Measurements from ENCODE around the gene MICU2.

MICU2 gene

GRCh38 chr13:21463424-21463823 lies 140.5 kb downstream of the MICU2 start:
- H3K4me3 ChIP-seq (ENCODE audit: low read length) = no peak overlapping the region
- no peak for TF ChIP-seq ZNF274 (IDR thresholded peaks at IDR 0.05; ENCODE audit: low read depth, low read length)

- no peak overlapping the region for H3K4me3 ChIP-seq (ENCODE audit: low read length)
- no peak for TF ChIP-seq ZNF274 (IDR thresholded peaks at IDR 0.05; ENCODE audit: low read depth, low read length)
Observed at GRCh38 chr13:21461131-21461530, 142.8 kb downstream of the MICU2 start.

GRCh38 chr13:21458813-21459701 lies 144.9 kb downstream of the MICU2 start, which contains the start of gene ZDHHC20:
TSS of gene ZDHHC20 (minus strand) at chr13:21459303. CDS start at chr13:21459171, 132 bp downstream.
- TF ChIP-seq ZNF274 (IDR thresholded peaks at IDR 0.05; ENCODE audit: low read depth, low read length) = no peak
- H3K4me3 ChIP-seq (ENCODE audit: low read length) = peak within 1 kb of the TSS; percentile 96

GRCh38 chr13:21458451-21458812 lies 145.5 kb downstream of the MICU2 start:
- no peak for TF ChIP-seq ZNF274 (IDR thresholded peaks at IDR 0.05; ENCODE audit: low read depth, low read length)
- peak overlapping the region; percentile 96 for H3K4me3 ChIP-seq (ENCODE audit: low read length)

GRCh38 chr13:21453387-21454081 lies 150.4 kb downstream of the MICU2 start:
- no peak for TF ChIP-seq ZNF274 (IDR thresholded peaks at IDR 0.05; ENCODE audit: low read depth, low read length)
- no peak overlapping the region for H3K4me3 ChIP-seq (ENCODE audit: low read length)

- H3K4me3 ChIP-seq (ENCODE audit: low read length) = no peak overlapping the region
Observed at GRCh38 chr13:21450936-21451335, 153.0 kb downstream of the MICU2 start.

GRCh38 chr13:21446656-21447055 lies 157.3 kb downstream of the MICU2 start:
- H3K4me3 ChIP-seq (ENCODE audit: low read length) = no peak overlapping the region
- TF ChIP-seq ZNF274 (IDR thresholded peaks at IDR 0.05; ENCODE audit: low read depth, low read length) = no peak

More at GRCh38 chr13:21450936-21451335, 153.0 kb downstream of the MICU2 start:
- no peak for TF ChIP-seq ZNF274 (IDR thresholded peaks at IDR 0.05; ENCODE audit: low read depth, low read length)

GRCh38 chr13:21445759-21446158 lies 158.2 kb downstream of the MICU2 start:
- TF ChIP-seq ZNF274 (IDR thresholded peaks at IDR 0.05; ENCODE audit: low read depth, low read length) = no peak
- no peak overlapping the region for H3K4me3 ChIP-seq (ENCODE audit: low read length)

GRCh38 chr13:21443171-21443570 lies 160.8 kb downstream of the MICU2 start:
- TF ChIP-seq ZNF274 (IDR thresholded peaks at IDR 0.05; ENCODE audit: low read depth, low read length) = no peak
- H3K4me3 ChIP-seq (ENCODE audit: low read length) = no peak overlapping the region
